Neural progenitor cell (in vitro differentiated cells): ENCODE data around the gene CADPS. TPM values are rescaled to one million over a fixed set of nuclear protein-coding genes. Genes with fewer than 3 reads are reported as not detected.

Experiments used
- DNase-seq: peaks from one replicate; pipeline ENCODE4 v3.0.0-alpha.2; 2016; ENCODE audit warnings: low spot score
- H2AFZ ChIP-seq: fragments of 200-600 bp; sonication (generic); replicated peaks from 2 replicates; pipeline ENCODE4 v1.6.1; 2016; ENCODE audit warnings: antibody characterized with exemption
- H3F3A ChIP-seq: fragments of 200-600 bp; sonication (generic); 2 replicates; pipeline ENCODE4 v1.6.1; 2016; ENCODE audit warnings: antibody characterized with exemption, low read depth
- H3K27ac ChIP-seq: fragments of 200-600 bp; sonication (generic); 2 replicates; pipeline ENCODE4 v1.5.1; 2016; ENCODE audit warnings: mild to moderate bottlenecking
- H3K27me3 ChIP-seq: fragments of 200-600 bp; sonication (generic); 2 replicates; pipeline ENCODE4 v1.6.1; 2016; ENCODE audit warnings: mild to moderate bottlenecking, moderate library complexity
- H3K36me3 ChIP-seq: fragments of 200-600 bp; sonication (generic); 2 replicates; pipeline ENCODE4 v1.5.1; 2016
- H3K4me1 ChIP-seq: fragments of 200-600 bp; sonication (generic); 2 replicates; pipeline ENCODE4 v1.6.1; 2016; ENCODE audit warnings: mixed run types
- H3K4me2 ChIP-seq: fragments of 200-600 bp; sonication (generic); 2 replicates; pipeline ENCODE4 v1.6.1; 2016
- H3K4me3 ChIP-seq: fragments of 200-600 bp; sonication (generic); 2 replicates; pipeline ENCODE4 v1.5.1; 2016
- H3K79me2 ChIP-seq: fragments of 200-600 bp; sonication (generic); 2 replicates; pipeline ENCODE4 v1.6.1; 2016; ENCODE audit warnings: low read depth
- H3K9ac ChIP-seq: fragments of 200-600 bp; sonication (generic); 2 replicates; pipeline ENCODE4 v1.6.1; 2016
- H3K9me3 ChIP-seq: fragments of 200-600 bp; sonication (generic); 2 replicates; pipeline ENCODE4 v1.5.1; 2016; ENCODE audit warnings: low read depth
- H4K20me1 ChIP-seq: fragments of 200-600 bp; sonication (generic); 2 replicates; pipeline ENCODE4 v1.6.1; 2016; ENCODE audit warnings: low read depth
- H3K27ac Mint-ChIP-seq: 3 replicates; pipeline ENCODE4 v1.8.0; 2021; ENCODE audit warnings: mixed read lengths
- H3K27me3 Mint-ChIP-seq: 2 replicates; pipeline ENCODE4 v1.8.0; 2022; ENCODE audit warnings: low read depth, mild to moderate bottlenecking, inconsistent platforms, moderate library complexity, mixed read lengths; ENCODE audit not compliant: insufficient read depth
- H3K36me3 Mint-ChIP-seq: 3 replicates; pipeline ENCODE4 v1.8.0; 2021; ENCODE audit warnings: mixed read lengths
- H3K4me1 Mint-ChIP-seq: 3 replicates; pipeline ENCODE4 v1.8.0; 2021; ENCODE audit warnings: mixed read lengths
- H3K4me3 Mint-ChIP-seq: 3 replicates; pipeline ENCODE4 v1.8.0; 2021; ENCODE audit warnings: mild to moderate bottlenecking, moderate library complexity, mixed read lengths
- H3K9me3 Mint-ChIP-seq: 3 replicates; pipeline ENCODE4 v1.8.0; 2020; ENCODE audit warnings: mixed read lengths
- EZH2 ChIP-seq: fragments of 200-600 bp; sonication (generic); IDR thresholded peaks from 2 replicates; pipeline ENCODE4 v1.6.1; 2017; ENCODE audit warnings: antibody characterized with exemption, mild to moderate bottlenecking, moderate library complexity
- EZH2phosphoT487 ChIP-seq: fragments of 200-600 bp; sonication (generic); IDR thresholded peaks from 2 replicates; pipeline ENCODE4 v1.6.1; 2017; ENCODE audit warnings: antibody characterized with exemption
- total RNA-seq: library from RNA; depleted of rRNA; stranded (reverse); fragments of >200 nt; gene quantifications from 2 replicates; pipeline ENCODE4 v1.2.3, GENCODE V29; 2015; ENCODE audit warnings: low replicate concordance
- TF ChIP-seq, protein P1 (sequence below): fragments of 200-600 bp; sonication (generic); IDR thresholded peaks from 2 replicates; pipeline ENCODE4 v1.5.1; 2017; ENCODE audit warnings: antibody characterized with exemption, mild to moderate bottlenecking

CADPS gene
- total RNA-seq, 1 donor from 2014 or later: 17.3 TPM

DNA sequence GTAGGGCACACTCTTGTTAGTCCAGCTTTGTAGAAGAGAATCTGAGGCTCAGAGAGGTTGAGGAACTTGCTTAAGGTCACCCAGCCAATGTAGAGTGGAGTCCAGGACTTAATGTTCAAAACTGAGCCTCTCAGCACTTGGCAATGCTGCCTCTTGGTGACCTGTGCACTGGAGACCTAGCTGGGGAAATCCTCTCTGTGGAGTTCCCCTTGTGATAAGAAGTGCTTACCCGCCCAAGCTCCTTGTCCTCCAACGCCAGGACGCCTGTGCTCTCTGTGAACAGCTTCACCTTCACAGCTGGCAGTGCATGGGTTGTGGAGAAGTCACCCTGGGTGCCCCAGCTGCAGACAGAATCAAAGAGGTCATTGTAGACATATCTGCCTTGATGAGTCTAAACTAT lies 282.8 kb downstream of the CADPS start:
- Histone ChIP-seq H3K4me3 (no peak overlapping the region), H3K36me3 (no peaks in the 10 kb centered on the region), H3K9me3 (no peaks in the 10 kb centered on the region), H3K27ac (no peak overlapping the region), H2AFZ (no peak overlapping the region), H3K4me2 (no peak overlapping the region), H3K4me1 (peaks cover 11% of the 10 kb centered on the region), H3K27me3 (no peaks in the 10 kb centered on the region), H3F3A (no peaks in the 10 kb centered on the region), H3K9ac (no peak overlapping the region), H3K79me2 (no peaks in the 10 kb centered on the region), H4K20me1 (no peaks in the 10 kb centered on the region)
- Mint-ChIP-seq H3K9me3 (no peaks in the 10 kb centered on the region), H3K36me3 (no peaks in the 10 kb centered on the region), H3K4me3 (no peak overlapping the region), H3K4me1 (peaks cover 14% of the 10 kb centered on the region), H3K27ac (no peak overlapping the region), H3K27me3 (no peaks in the 10 kb centered on the region)
- DNase-seq: no peak
- TF ChIP-seq, protein P1, sequence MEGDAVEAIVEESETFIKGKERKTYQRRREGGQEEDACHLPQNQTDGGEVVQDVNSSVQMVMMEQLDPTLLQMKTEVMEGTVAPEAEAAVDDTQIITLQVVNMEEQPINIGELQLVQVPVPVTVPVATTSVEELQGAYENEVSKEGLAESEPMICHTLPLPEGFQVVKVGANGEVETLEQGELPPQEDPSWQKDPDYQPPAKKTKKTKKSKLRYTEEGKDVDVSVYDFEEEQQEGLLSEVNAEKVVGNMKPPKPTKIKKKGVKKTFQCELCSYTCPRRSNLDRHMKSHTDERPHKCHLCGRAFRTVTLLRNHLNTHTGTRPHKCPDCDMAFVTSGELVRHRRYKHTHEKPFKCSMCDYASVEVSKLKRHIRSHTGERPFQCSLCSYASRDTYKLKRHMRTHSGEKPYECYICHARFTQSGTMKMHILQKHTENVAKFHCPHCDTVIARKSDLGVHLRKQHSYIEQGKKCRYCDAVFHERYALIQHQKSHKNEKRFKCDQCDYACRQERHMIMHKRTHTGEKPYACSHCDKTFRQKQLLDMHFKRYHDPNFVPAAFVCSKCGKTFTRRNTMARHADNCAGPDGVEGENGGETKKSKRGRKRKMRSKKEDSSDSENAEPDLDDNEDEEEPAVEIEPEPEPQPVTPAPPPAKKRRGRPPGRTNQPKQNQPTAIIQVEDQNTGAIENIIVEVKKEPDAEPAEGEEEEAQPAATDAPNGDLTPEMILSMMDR: no peak
- TF ChIP-seq EZH2phosphoT487 (no peak), EZH2 (no peak)

GRCh38 chr3:62589078-62589477 lies 286.1 kb downstream of the CADPS start:
- H3K4me1 ChIP-seq: peaks cover 8% of the 10 kb centered on the region
- no peaks in the 10 kb centered on the region for H3K79me2 ChIP-seq
- Mint-ChIP-seq H3K4me3 (no peak overlapping the region), H3K27me3 (no peaks in the 10 kb centered on the region), H3K9me3 (no peaks in the 10 kb centered on the region), H3K4me1 (peaks cover 9% of the 10 kb centered on the region), H3K27ac (no peak overlapping the region), H3K36me3 (no peaks in the 10 kb centered on the region)
- no peaks in the 10 kb centered on the region for H3F3A ChIP-seq
- DNase-seq: no peak
- H3K9me3 ChIP-seq: no peaks in the 10 kb centered on the region
- TF ChIP-seq EZH2phosphoT487 (no peak), EZH2 (no peak)
- TF ChIP-seq, protein P1: peak; percentile 11
- no peak overlapping the region for H3K9ac ChIP-seq
- no peak overlapping the region for H3K4me3 ChIP-seq
- no peak overlapping the region for H3K27ac ChIP-seq
- no peaks in the 10 kb centered on the region for H3K27me3 ChIP-seq
- H3K4me2 ChIP-seq: no peak overlapping the region
- no peaks in the 10 kb centered on the region for H3K36me3 ChIP-seq
- H2AFZ ChIP-seq: no peak overlapping the region
- no peaks in the 10 kb centered on the region for H4K20me1 ChIP-seq

DNA sequence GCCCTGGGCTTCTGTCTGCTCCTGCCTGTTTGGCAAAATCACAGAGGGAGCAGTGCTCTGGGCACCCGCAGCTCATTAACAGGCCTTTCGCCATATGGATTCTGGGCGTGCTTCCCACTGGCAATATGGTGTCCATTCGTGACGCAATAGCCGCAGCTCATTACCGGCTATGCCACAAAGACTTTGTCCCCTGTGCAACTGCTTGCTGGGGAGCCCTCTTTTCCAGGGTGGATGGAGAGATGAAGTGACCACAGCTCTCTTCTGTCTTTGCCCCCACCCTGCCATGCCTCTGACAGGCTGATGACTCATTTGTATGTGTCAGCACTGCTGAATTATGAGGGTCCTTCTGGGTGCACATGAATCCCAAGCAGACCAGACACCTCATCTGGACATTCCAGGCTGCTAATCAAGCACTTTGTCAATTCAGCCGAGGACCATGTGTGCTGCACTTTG lies 287.6 kb downstream of the CADPS start:
- no peaks in the 10 kb centered on the region for H3K27me3 Mint-ChIP-seq
- H3K9ac ChIP-seq: no peak overlapping the region
- H3F3A ChIP-seq: no peaks in the 10 kb centered on the region
- no peak for DNase-seq
- H3K27me3 ChIP-seq: no peaks in the 10 kb centered on the region
- no peak overlapping the region for H3K4me3 ChIP-seq
- H3K4me2 ChIP-seq: no peak overlapping the region
- TF ChIP-seq EZH2phosphoT487 (no peak), EZH2 (no peak)
- TF ChIP-seq, protein P1: no peak
- H3K9me3 Mint-ChIP-seq: no peaks in the 10 kb centered on the region
- H4K20me1 ChIP-seq: no peaks in the 10 kb centered on the region
- no peaks in the 10 kb centered on the region for H3K36me3 ChIP-seq
- H3K27ac Mint-ChIP-seq: no peak overlapping the region
- no peaks in the 10 kb centered on the region for H3K79me2 ChIP-seq
- peaks cover under 1% of the 10 kb centered on the region for H3K4me1 Mint-ChIP-seq
- no peak overlapping the region for H2AFZ ChIP-seq
- peaks cover 2% of the 10 kb centered on the region for H3K4me1 ChIP-seq
- H3K36me3 Mint-ChIP-seq: peaks cover 2% of the 10 kb centered on the region
- H3K9me3 ChIP-seq: no peaks in the 10 kb centered on the region
- H3K27ac ChIP-seq: no peak overlapping the region
- H3K4me3 Mint-ChIP-seq: no peak overlapping the region
